ENCODE results near the gene TBC1D5. TPM values are rescaled to one million over a fixed set of nuclear protein-coding genes. Genes with fewer than 3 reads are reported as not detected.

The TBC1D5 gene
- total and polyA plus RNA-seq, 2 experiments from 2014 or later = 31.0 to 69.9 TPM

GRCh38 chr3:17162116-17162515, 580.3 kb downstream of the TBC1D5 start:
- H3K36me3 ChIP-seq (ENCODE audit: low read depth) = no peaks in the 10 kb centered on the region
- H3K79me2 ChIP-seq (ENCODE audit: insufficient read depth) = no peaks in the 10 kb centered on the region
- DNase-seq = no peak
- no peak overlapping the region for H2AFZ ChIP-seq
- no peaks in the 10 kb centered on the region for H4K20me1 ChIP-seq (ENCODE audit: insufficient read depth)
- no peaks in the 10 kb centered on the region for H3F3A ChIP-seq (ENCODE audit: insufficient read depth)
- no peak overlapping the region for H3K27ac ChIP-seq
- H3K9ac ChIP-seq = no peak overlapping the region
- in situ Hi-C loops (cut with MboI) = no loop called here
- no peak overlapping the region for H3K4me2 ChIP-seq (ENCODE audit: unreplicated experiment)
- no peak overlapping the region for H3K4me3 ChIP-seq
- H3K27me3 ChIP-seq (replicated peaks; ENCODE audit: insufficient read depth) = no peaks in the 10 kb centered on the region
- H3K4me1 ChIP-seq (ENCODE audit: insufficient read depth) = peaks cover 7% of the 10 kb centered on the region; the same call in 1 of the 2 replicates
- WGBS, 2 experiments (ENCODE audit: low coverage in 1 of 2, low lambda C conversion rate in 2 of 2, missing lambda C conversion rate in 2 of 2) = 95 to 100% methylated on average over 2 of the region's 2 CpGs
- H3K9me2 ChIP-seq (ENCODE audit: insufficient read depth) = no peaks in the 10 kb centered on the region
- TF ChIP-seq EZH2phosphoT487 (IDR thresholded peaks at IDR 0.05; ENCODE audit: insufficient read depth, low read depth) (no peak), EZH2 (IDR thresholded peaks at IDR 0.05; ENCODE audit: insufficient read depth, poor library complexity, severe bottlenecking) (no peak)
- H3K9me3 ChIP-seq (ENCODE audit: low read depth) = no peaks in the 10 kb centered on the region

- H3K36me3 ChIP-seq (ENCODE audit: low read depth) = no peaks in the 10 kb centered on the region
- DNase-seq = no peak
- no peak overlapping the region for H3K27ac ChIP-seq
- no peaks in the 10 kb centered on the region for H3K9me3 ChIP-seq (ENCODE audit: low read depth)
- H3F3A ChIP-seq (ENCODE audit: insufficient read depth) = no peaks in the 10 kb centered on the region
- H3K4me3 ChIP-seq = no peak overlapping the region
- H3K9me2 ChIP-seq (ENCODE audit: insufficient read depth) = no peaks in the 10 kb centered on the region
- H3K9ac ChIP-seq = no peak overlapping the region
- H3K4me1 ChIP-seq (ENCODE audit: insufficient read depth) = peaks cover 7% of the 10 kb centered on the region; the same call in 1 of the 2 replicates
- 92% methylated on average over 4 of the region's 4 CpGs for WGBS, 2 experiments (ENCODE audit: low coverage in 1 of 2, low lambda C conversion rate in 2 of 2, missing lambda C conversion rate in 2 of 2)
- no peak for TF ChIP-seq EZH2phosphoT487 (IDR thresholded peaks at IDR 0.05; ENCODE audit: insufficient read depth, low read depth)
- no peak for TF ChIP-seq EZH2 (IDR thresholded peaks at IDR 0.05; ENCODE audit: insufficient read depth, poor library complexity, severe bottlenecking)
- H3K27me3 ChIP-seq (replicated peaks; ENCODE audit: insufficient read depth) = no peaks in the 10 kb centered on the region
- no peak overlapping the region for H2AFZ ChIP-seq
- H3K4me2 ChIP-seq (ENCODE audit: unreplicated experiment) = no peak overlapping the region
- no peaks in the 10 kb centered on the region for H3K79me2 ChIP-seq (ENCODE audit: insufficient read depth)
- in situ Hi-C loops (cut with MboI) = no loop called here
- H4K20me1 ChIP-seq (ENCODE audit: insufficient read depth) = no peaks in the 10 kb centered on the region
These were observed 581.8 kb downstream of the TBC1D5 start for GRCh38 chr3:17160597-17160996.

- H3K27me3 ChIP-seq (replicated peaks; ENCODE audit: insufficient read depth) = no peaks in the 10 kb centered on the region
- H3K4me2 ChIP-seq (ENCODE audit: unreplicated experiment) = no peak overlapping the region
- no peak overlapping the region for H3K9ac ChIP-seq
- no peak overlapping the region for H2AFZ ChIP-seq
- 96 to 97% methylated on average over 8 of the region's 8 CpGs for WGBS, 2 experiments (ENCODE audit: low coverage in 1 of 2, low lambda C conversion rate in 2 of 2, missing lambda C conversion rate in 2 of 2)
- H3K27ac ChIP-seq = no peak overlapping the region
- peaks cover 7% of the 10 kb centered on the region; the same call in 1 of the 2 replicates for H3K4me1 ChIP-seq (ENCODE audit: insufficient read depth)
- in situ Hi-C loops (cut with MboI) = no loop called here
- no peaks in the 10 kb centered on the region for H3K36me3 ChIP-seq (ENCODE audit: low read depth)
- no peak overlapping the region for H3K4me3 ChIP-seq
- no peaks in the 10 kb centered on the region for H3F3A ChIP-seq (ENCODE audit: insufficient read depth)
- H4K20me1 ChIP-seq (ENCODE audit: insufficient read depth) = no peaks in the 10 kb centered on the region
- no peak for DNase-seq
- H3K9me2 ChIP-seq (ENCODE audit: insufficient read depth) = no peaks in the 10 kb centered on the region
- TF ChIP-seq EZH2phosphoT487 (IDR thresholded peaks at IDR 0.05; ENCODE audit: insufficient read depth, low read depth) (no peak), EZH2 (IDR thresholded peaks at IDR 0.05; ENCODE audit: insufficient read depth, poor library complexity, severe bottlenecking) (no peak)
- H3K79me2 ChIP-seq (ENCODE audit: insufficient read depth) = no peaks in the 10 kb centered on the region
- no peaks in the 10 kb centered on the region for H3K9me3 ChIP-seq (ENCODE audit: low read depth)
These were observed 583.3 kb downstream of the TBC1D5 start for GRCh38 chr3:17158941-17159682.

GRCh38 chr3:17157713-17158112, 584.7 kb downstream of the TBC1D5 start:
- H3K4me2 ChIP-seq (ENCODE audit: unreplicated experiment) = no peak overlapping the region
- no peak overlapping the region for H2AFZ ChIP-seq
- no peaks in the 10 kb centered on the region for H4K20me1 ChIP-seq (ENCODE audit: insufficient read depth)
- H3K36me3 ChIP-seq (ENCODE audit: low read depth) = peaks cover 6% of the 10 kb centered on the region; the same call in 1 of the 2 replicates
- in situ Hi-C loops (cut with MboI) = no loop called here
- DNase-seq = peak; percentile 52
- no peaks in the 10 kb centered on the region for H3K27me3 ChIP-seq (replicated peaks; ENCODE audit: insufficient read depth)
- no peaks in the 10 kb centered on the region for H3F3A ChIP-seq (ENCODE audit: insufficient read depth)
- peaks cover 7% of the 10 kb centered on the region; the same call in 1 of the 2 replicates for H3K4me1 ChIP-seq (ENCODE audit: insufficient read depth)
- H3K4me3 ChIP-seq = no peak overlapping the region
- TF ChIP-seq EZH2 (IDR thresholded peaks at IDR 0.05; ENCODE audit: insufficient read depth, poor library complexity, severe bottlenecking) = no peak
- no peak for TF ChIP-seq EZH2phosphoT487 (IDR thresholded peaks at IDR 0.05; ENCODE audit: insufficient read depth, low read depth)
- no peaks in the 10 kb centered on the region for H3K9me3 ChIP-seq (ENCODE audit: low read depth)
- 43 to 59% methylated on average over 2 of the region's 2 CpGs for WGBS, 2 experiments (ENCODE audit: low coverage in 1 of 2, low lambda C conversion rate in 2 of 2, missing lambda C conversion rate in 2 of 2)
- H3K79me2 ChIP-seq (ENCODE audit: insufficient read depth) = no peaks in the 10 kb centered on the region
- H3K27ac ChIP-seq = no peak overlapping the region
- H3K9ac ChIP-seq = no peak overlapping the region
- H3K9me2 ChIP-seq (ENCODE audit: insufficient read depth) = no peaks in the 10 kb centered on the region

Data from GM23248 (cell line).